HepG2 (cell line): Measurements from ENCODE around the gene NDUFAF8. TPM values are rescaled to one million over a fixed set of nuclear protein-coding genes. Genes with fewer than 3 reads are reported as not detected.

Experiments
- ATAC-seq: fragments of 200-7000 bp; cut with Tn5 transposase; 3 replicates; pipeline ENCODE4 v1.9.1; 2020; ENCODE audit warnings: mild to moderate bottlenecking, moderate library complexity
- BruUV-seq: library from RNA; stranded (reverse); fragments of 400-500 nt; replicated peaks from 2 replicates; lab custom pipeline; 2021; lab: Mats Ljungman, UMichigan
- CTCF ChIA-PET: fragments of 300-600 bp; formaldehyde crosslinking; extraction: SDS; loops from one replicate; lab custom pipeline; 2021; ENCODE audit warnings: low total read pairs, inconsistent platforms, low intra/inter-chr PET ratio; lab: Yijun Ruan, JAX
- POLR2A ChIA-PET: fragments of 350-600 bp; sonication (Branson Sonifier 250); formaldehyde crosslinking; loops from one replicate; lab custom pipeline; 2020; ENCODE audit warnings: antibody characterized with exemption, inconsistent platforms; lab: Yijun Ruan, JAX
- DNase-seq: peaks from one replicate; pipeline ENCODE4 v3.0.0-alpha.2; 2015; ENCODE audit warnings: low spot score
- FAIRE-seq: peaks from 3 replicates; lab custom pipeline; 2011; peaks lifted over from hg19 to GRCh38; lab: Jason Lieb, UNC
- H2AFZ ChIP-seq: one replicate; pipeline ENCODE4 v1.6.1; 2011; ENCODE audit warnings: low read length, inconsistent platforms
- H3K27ac ChIP-seq: fragments of 300-600 bp; 3 replicates; pipeline ENCODE4 v1.8.0; 2011; ENCODE audit warnings: mixed run types, mild to moderate bottlenecking, mixed read lengths, low read length, inconsistent platforms; ENCODE audit not compliant: insufficient read depth; ENCODE audit errors: extremely low read length
- H3K27me3 ChIP-seq, 2 experiments: fragments of 200-600 bp in 1 of 2; 2 replicates in 1 of 2; 3 replicates in 1 of 2; pipeline versions ENCODE4 v1.6.0 to v1.8.0; 2011; ENCODE audit warnings: low read length in 2 of 2, mild to moderate bottlenecking in 2 of 2, moderate library complexity in 2 of 2, inconsistent platforms in 1 of 2; ENCODE audit not compliant: insufficient read depth in 2 of 2, control insufficient read depth in 1 of 2
- H3K36me3 ChIP-seq, 2 experiments: fragments of 200-600 bp in 1 of 2; replicated peaks in 1 of 2; 2 replicates in 1 of 2; 3 replicates in 1 of 2; pipeline versions ENCODE4 v1.5.1 to v1.8.0; 2011; ENCODE audit warnings: low read length in 2 of 2, inconsistent platforms in 1 of 2; ENCODE audit not compliant: insufficient read depth in 2 of 2, control insufficient read depth in 1 of 2
- H3K4me1 ChIP-seq: 2 replicates; pipeline ENCODE4 v1.5.1; 2012; ENCODE audit warnings: low read length, inconsistent platforms; ENCODE audit not compliant: insufficient read depth
- H3K4me2 ChIP-seq: 2 replicates; pipeline ENCODE4 v1.6.0; 2011; ENCODE audit warnings: low read depth, low read length, inconsistent platforms
- H3K4me3 ChIP-seq, 3 experiments: fragments of 200-600 bp in 1 of 3; sonication (generic), shearing (Covaris generic) in 1 of 3; replicated peaks in 1 of 3; 2 replicates each; pipeline ENCODE4 v1.5.1; 2011 to 2016; ENCODE audit warnings: low read length in 3 of 3, inconsistent platforms in 2 of 3, low read depth in 2 of 3, mild to moderate bottlenecking in 2 of 3, control low read depth in 1 of 3, mixed read lengths in 1 of 3; ENCODE audit not compliant: insufficient read depth in 1 of 3
- H3K79me2 ChIP-seq: one replicate; pipeline ENCODE4 v1.6.1; 2011; ENCODE audit warnings: low read length, inconsistent platforms; ENCODE audit not compliant: insufficient read depth
- H3K9ac ChIP-seq: 2 replicates; pipeline ENCODE4 v1.6.0; 2011; ENCODE audit warnings: mild to moderate bottlenecking, low read depth, low read length, inconsistent platforms; ENCODE audit not compliant: insufficient read depth
- H3K9me3 ChIP-seq: 2 replicates; pipeline ENCODE4 v1.5.1; 2012; ENCODE audit warnings: mild to moderate bottlenecking, low read length
- H4K20me1 ChIP-seq: 2 replicates; pipeline ENCODE4 v1.6.0; 2011; ENCODE audit warnings: inconsistent platforms, mild to moderate bottlenecking, low read length, moderate library complexity; ENCODE audit not compliant: insufficient read depth
- DZIP1 ChIP-seq: sonication (generic); formaldehyde crosslinking; IDR thresholded peaks from 2 replicates; pipeline ENCODE4 v1.5.0; 2020; ENCODE audit warnings: mild to moderate bottlenecking, missing genetic modification reagents
- KIAA2018 ChIP-seq: sonication (generic); formaldehyde crosslinking; IDR thresholded peaks from 2 replicates; pipeline ENCODE4 v1.5.0; 2020; ENCODE audit warnings: mild to moderate bottlenecking, missing genetic modification reagents, borderline replicate concordance
- RBFOX2 ChIP-seq: fragments of 200-400 bp; formaldehyde crosslinking; IDR thresholded peaks from 2 replicates; pipeline ENCODE4 v1.6.1; 2017; ENCODE audit warnings: low read depth, mild to moderate bottlenecking, low read length
- ZFYVE20 ChIP-seq: sonication (generic); formaldehyde crosslinking; IDR thresholded peaks from 2 replicates; pipeline ENCODE4 v1.8.0; 2023; ENCODE audit warnings: low read depth, mild to moderate bottlenecking, moderate library complexity, missing genetic modification reagents, borderline replicate concordance
- WGBS: methylation state at CpG from one replicate; pipeline ENCODE4 v1.1.6; 2017; ENCODE audit warnings: low lambda C conversion rate; 5-methylcytosine and 5-hydroxymethylcytosine counted together
- in situ Hi-C: cut with HindIII; loops from 2 replicates; pipeline ENCODE4 v1.10.0; 2017; ENCODE audit warnings: low pct_unique_long_range_greater_than_20kb; ENCODE audit not compliant: extremely low pct_ligation_motif_present
- intact Hi-C: fragments of 100-400 bp; cut with micrococcal nuclease; formaldehyde crosslinking; loops from one replicate; pipeline ENCODE4 v1.10.0; 2022; ENCODE audit not compliant: unreplicated experiment
- polyA plus RNA-seq, 8 experiments: library from polyadenylated mRNA; depleted of rRNA in 3 of 8; stranded (reverse) in 7 of 8; unstranded in 1 of 8; fragments of >200 nt; fragmentation: Illumina TruSeq in 4 of 8; extraction: Trizol in 4 of 8; gene quantifications; 2 replicates each; pipeline versions ENCODE4 v1.2.1 to v1.2.3, GENCODE V29; 2011 to 2016; ENCODE audit warnings: low read depth in 4 of 8, missing spikeins in 1 of 8, mixed read lengths in 1 of 8; ENCODE audit not compliant: insufficient read depth in 1 of 8
- total RNA-seq, 5 experiments: library from RNA; depleted of rRNA; stranded (reverse); fragments of >200 nt; fragmentation: Illumina TruSeq; extraction: Trizol; gene quantifications; 2 replicates each; pipeline ENCODE4 v1.2.3, GENCODE V29; 2016; ENCODE audit warnings: low read depth in 1 of 5

NDUFAF8 gene
- total and polyA plus RNA-seq, 2 of the 13 experiments (the other 11 are each of a cell fraction or from before 2014, with no cell fraction given), result 75.6 to 233 TPM

- Histone ChIP-seq H3K9ac (no peak overlapping the region), H3K79me2 (no peaks in the 10 kb centered on the region), H3K27me3 (no peaks in the 10 kb centered on the region), H3K4me3 (no peak overlapping the region), H3K4me1 (no peaks in the 10 kb centered on the region), H3K4me2 (no peak overlapping the region), H4K20me1 (no peaks in the 10 kb centered on the region), H2AFZ (no peak overlapping the region), H3K9me3 (no peaks in the 10 kb centered on the region), H3K27ac (no peak overlapping the region), H3K36me3 (peaks cover 12 to 54% of the 10 kb centered on the region in 2 experiments; a peak in 4 of 5 replicates)
- POLR2A ChIA-PET, result no interaction called here
- DNase-seq, result no peak
- TF ChIP-seq DZIP1 (CRISPR knock-in tag), result 0 out of 2 replicates have a peak, but pooled peaks have one; percentile 6
- TF ChIP-seq ZFYVE20 (CRISPR knock-in tag), result no peak
- TF ChIP-seq KIAA2018 (CRISPR knock-in tag), result no peak
- 0 out of 2 replicates have a peak, but pooled peaks have one; percentile 23 for TF ChIP-seq RBFOX2
- no peak for FAIRE-seq
- no TSS peak for BruUV-seq
- no peak for ATAC-seq
- 99% methylated on average over 28 of the region's 33 CpGs for WGBS
- intact Hi-C loops, result no loop called here
- in situ Hi-C loops, result no loop called here
- CTCF ChIA-PET, result no interaction called here
Observed at GRCh38 chr17:81282141-81282540, 43.0 kb downstream of the NDUFAF8 start.
